Hippocampal formation (tissue), 2 donors: ENCODE data around the gene DPM2.
A peak's percentile ranks its signal among the peaks of the same experiment; 100 is the strongest.

Experiments used
- DNase-seq, 2 donors: peaks; one replicate each; lab custom pipeline; 2025; lab: John Stamatoyannopoulos, UW

DPM2 gene

DNA sequence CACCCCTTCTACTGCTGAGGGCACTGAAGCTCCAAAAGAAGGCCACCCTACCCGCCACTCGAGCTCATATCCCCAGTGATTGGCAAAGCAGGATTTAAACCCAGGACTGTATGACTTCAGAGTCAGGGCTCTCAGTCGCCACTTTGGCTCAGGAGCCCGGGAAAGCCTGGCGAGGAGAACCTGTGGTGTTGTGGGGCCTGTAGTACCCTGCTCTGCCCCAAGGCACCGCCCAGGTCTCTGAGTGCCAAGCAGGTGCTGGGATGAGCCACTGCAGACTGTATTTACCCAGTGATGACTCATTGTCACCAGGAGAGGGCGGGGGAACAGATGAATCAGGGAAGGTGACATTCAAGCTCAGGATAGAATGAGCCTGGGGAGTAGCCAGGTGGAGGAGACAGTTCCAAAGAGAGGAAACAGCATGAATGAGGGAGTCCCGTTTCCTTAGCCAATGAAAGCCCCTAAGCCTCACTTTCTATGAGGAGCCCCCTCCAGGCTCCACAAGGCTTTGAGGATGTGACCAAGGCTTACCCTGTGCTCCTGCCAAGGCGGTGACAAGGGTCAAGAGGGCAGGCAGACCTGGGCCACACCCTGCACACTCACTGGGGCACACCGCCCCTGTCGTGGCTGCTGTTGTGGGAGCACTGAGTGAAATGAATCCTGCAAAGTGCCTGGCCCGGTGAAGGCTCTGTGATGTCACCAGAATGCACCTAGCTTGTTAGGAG lies 17.8 kb upstream of the DPM2 start:
- peak in 1 of 2 donors; percentile 53 for DNase-seq

DNA sequence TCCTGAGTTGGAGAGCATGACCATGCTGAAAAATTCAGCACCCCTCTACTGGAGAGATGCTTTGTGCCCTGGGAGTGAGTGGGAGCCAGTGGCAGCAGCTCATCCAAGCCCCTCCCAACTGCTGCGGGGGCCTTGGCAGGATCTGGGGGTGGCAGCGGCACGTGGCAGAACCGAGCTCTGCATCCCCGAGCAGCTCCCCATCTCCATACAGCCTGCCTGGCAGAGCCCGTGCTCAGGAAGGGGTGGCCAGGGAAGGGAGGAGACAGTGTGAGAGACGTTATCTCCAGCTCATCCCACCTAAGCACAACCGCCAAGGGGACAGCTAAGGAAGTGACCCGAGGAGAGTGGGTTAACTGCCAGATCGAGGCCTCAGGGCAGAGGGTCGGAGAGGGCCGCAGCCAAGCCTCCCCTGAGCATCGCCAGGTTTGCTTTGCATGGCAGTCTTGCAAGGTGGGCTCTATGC lies 17.2 kb upstream of the DPM2 start:
- DNase-seq: peak; percentile 59 to 71

DNA sequence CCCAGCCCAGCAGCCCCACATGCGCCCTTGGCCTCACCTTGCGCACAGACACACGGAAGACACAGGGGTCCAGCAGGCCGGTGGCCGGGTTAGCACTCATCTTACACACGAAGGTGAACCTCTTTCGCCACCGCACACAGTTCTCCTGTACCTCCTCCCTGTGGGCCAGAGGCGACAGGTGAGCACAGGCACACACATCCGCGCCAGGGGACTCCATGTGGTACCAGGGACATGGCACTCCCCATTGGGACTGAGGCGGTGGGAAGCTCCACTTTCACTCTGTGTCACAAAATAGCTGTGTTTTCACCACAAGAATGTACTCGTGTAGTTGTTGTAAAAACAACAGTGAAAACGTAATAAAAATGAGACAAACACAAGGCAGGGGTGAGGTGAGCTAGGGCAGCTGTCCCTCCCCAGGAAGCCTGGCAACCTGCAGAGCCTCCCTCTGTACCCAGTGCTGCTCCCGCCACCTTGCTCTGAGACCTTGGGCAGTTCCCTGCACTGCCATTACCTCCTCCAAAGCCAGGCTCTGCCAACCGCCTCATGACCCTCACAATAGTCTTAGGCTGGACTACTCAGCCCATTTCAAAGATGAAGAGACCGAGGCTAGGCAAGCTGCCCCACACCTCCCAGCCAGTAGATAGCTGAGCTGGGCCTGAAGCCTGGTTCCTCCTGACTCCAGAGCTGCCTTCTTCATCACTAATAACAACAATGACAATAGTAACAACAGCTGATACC lies 16.3 kb upstream of the DPM2 start:
- DNase-seq: no peak

DNA sequence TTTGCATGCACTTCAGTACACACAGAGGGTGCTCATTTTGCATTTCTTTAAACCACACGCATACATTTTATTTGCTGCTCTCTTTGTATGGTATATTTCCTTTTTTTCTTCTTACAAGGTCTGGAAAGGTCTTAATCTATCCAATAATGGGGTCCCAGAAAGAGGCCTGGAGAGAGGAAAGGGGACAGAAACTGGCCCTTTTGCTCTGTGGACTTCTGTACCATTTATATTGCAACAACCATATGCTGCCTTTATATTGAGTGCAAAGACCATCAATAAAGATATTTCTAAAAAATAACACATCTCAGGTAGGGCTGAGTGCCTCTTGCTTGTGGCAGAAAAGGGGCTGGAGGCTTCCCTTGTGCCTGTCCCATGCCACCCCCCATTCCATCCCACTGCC lies 15.5 kb upstream of the DPM2 start:
- no peak for DNase-seq

DNA sequence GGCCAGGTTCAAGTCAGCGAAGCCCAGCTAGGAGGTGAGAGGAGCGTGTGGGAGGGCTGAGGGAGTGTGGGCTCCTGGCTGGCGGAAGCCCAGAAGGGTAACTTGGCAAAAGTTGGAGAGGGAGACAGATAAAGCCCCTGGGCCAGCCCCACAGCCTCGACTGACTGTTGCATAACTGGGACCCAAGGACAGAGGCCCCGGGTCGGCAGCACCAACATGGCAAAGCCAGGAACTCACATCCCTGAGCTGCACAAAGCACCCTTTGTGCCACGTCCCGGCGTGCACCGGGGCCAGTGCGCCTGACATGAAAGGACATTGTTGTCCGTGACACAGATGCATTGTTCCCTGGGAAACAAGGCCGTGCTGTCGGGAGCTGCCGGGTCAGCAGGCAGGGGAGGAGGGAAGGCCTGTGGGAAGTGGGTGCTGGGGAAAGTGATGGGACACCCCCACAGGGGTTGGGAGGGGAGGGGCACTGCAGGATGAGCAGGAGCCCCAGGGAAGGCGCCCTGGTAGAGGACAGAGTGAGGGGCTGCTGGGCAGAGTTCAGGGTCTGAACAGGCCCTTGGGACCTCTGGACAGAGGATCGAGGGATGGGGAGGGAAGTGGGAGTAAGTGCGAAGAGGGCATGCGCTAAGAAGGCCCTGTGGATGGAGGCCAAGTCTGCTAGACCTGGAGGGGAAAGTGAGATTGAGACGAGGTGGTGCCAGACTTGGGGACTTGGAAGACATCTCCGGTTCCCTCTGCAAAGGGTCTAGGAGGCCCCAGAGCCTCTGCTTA lies 13.0 kb upstream of the DPM2 start:
- DNase-seq: peak; percentile 93 to 98

DNA sequence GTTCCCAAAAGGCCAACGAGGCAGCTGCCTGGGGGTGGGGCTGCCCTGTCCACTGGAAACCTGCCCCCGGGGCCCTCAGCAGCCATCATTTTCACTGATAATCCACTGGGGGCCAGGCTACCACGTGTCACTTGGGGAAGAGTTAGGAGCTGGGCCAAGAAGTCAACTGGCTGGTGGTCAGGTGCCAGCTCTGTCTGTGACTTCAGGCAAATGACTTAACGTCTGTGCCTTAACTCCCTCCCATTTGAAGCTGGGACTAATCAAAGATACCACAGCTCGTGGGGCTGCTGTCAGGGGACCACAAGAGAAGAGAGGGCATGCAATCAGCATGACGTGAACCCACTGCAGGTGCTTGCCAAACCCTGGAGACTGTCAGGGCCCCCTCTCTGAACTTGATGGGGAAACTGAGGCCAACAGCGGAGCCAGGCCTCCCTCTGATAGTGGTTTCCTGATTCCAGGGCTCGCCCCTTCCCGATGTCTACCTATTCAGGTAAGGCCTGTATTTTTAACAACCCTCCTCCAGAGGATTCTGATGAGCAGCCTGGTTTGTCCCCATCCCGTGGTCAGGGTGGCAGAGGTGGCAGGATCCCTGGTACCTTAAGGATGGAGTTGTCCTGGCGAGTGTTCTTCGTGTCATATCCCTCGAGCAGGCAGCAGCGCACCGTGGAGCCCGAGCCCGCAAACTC lies 12.3 kb upstream of the DPM2 start:
- peak in 1 of 2 donors; percentile 77 for DNase-seq

DNA sequence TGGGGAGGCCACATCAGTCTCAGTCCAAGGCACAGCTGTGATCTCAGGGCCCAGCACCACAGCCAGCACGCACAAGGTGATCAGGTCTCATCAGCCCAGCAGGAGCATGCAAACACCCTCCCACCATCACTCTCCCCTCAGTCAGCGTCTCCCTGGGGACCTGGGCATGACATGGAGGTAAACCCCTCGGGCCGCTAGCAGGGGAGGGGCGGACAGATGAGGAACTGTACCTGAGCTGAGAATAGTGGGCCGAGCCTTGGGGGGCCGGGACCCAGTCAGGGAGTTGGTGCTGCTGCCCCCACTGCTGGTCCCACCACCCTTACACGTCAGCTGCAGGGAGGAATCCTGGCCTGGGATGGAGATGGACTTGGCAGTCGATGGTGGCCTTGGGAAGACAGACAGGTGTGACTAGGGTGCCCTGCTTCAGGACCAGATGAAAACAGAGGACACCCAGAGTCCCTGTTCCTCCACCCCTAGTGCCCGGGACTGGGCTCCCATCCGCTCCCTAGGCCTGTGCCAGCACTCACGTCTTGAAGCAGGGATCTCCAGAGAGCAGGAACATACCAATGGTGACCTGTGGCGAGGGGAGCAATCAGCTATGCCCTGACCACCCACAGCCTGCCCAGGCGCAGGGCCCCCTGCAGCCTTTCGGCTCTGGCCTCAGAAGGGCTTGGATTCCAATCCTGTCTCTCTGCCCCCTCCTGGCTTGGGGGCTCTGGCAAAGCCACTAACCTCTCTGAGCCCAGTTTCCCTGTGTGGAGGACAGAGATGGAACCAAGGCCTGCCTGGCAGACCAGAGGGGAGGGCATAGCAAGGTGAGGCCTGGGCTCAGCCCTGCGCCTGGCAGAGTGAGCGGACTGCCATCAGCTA lies 10.4 kb upstream of the DPM2 start:
- DNase-seq: no peak

DNA sequence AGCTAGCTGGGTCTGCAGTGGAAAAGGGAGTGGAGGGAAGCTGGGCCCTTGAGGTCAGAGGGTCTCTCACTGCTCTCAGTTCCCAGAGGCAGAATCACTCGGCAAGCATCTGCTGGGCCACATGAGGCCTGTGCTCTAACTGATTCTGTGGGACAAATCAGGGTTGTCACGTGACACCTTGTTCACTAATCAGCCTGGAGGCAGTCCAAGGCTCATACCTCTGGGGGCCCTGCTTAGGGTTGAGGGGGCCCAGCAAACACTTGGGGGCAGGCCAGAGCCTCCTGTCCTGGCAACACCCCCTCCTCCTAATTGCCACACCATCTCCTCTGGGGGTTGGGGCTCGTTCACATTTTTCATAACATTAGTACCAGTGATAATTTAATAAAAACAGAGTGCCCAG lies 9.1 kb upstream of the DPM2 start:
- no peak for DNase-seq

DNA sequence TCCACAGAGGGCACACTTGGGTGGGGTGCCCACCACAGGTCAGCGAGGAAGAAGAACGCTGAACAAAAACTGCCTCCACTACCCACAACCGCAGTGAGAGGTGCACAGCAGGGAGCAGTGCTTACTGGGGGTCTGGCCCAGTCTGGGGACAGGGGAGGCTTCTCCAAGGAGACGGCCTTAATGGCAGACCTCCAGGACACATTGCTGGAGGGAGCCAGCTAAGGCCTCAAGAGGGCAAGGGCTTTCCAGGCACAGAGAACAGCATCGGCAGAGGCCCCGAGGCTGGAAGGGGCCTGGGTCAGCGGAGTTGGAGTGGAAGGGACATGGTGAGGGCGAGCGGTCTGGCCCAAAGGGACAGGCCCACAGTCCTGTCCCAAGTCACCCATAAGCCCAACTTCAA lies 8.3 kb upstream of the DPM2 start:
- no peak for DNase-seq

DNA sequence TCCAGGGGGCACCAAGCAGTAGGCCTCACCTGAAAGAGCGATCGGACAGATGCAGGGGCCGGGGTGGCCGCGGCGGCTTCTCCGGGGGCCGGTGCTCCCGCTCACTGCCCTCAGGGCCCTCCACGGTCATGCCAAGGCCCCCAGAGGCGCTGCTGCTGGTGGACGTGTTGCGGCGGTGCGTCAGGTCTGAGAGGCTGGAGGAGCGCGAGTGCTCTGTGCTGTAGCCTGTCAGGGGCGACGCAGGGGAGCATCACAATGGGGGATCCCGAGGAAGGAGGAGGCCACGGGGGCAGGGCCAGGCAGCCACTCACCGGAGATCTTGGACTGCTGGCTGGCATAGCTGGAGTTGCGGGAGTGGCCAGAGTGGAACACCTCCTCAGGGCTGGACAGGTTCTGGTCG lies 7.7 kb upstream of the DPM2 start:
- DNase-seq: no peak

DNA sequence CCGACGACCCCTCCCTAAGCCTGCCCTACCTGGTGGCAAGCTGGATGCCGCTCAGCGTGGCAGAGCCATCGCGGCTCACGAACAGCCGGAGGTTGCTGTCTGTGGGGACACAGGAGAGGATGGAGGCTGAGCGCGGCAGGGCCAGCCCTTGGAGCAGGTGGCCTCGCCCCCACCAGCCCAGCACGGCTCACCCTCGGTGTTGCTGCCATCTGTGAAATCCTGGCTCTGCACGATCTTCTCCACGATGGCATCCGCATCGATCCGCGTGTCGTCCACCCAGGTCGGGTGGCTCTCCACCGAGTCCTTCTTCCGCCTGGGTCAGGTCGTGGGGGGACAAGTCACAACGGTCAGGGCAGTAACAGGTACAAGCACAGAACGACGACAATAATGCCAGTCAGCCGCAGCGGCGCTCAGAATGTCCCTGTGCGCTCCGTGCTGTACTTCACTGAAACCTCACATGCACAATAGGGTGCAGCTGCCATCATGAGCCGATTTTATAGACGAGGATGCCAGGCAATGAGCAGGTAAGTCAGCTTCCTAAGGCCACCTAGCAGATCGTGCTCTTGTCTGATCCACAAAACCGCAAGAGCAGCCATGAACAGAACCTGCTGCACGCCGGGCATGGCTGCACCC lies 7.0 kb upstream of the DPM2 start:
- DNase-seq: no peak

DNA sequence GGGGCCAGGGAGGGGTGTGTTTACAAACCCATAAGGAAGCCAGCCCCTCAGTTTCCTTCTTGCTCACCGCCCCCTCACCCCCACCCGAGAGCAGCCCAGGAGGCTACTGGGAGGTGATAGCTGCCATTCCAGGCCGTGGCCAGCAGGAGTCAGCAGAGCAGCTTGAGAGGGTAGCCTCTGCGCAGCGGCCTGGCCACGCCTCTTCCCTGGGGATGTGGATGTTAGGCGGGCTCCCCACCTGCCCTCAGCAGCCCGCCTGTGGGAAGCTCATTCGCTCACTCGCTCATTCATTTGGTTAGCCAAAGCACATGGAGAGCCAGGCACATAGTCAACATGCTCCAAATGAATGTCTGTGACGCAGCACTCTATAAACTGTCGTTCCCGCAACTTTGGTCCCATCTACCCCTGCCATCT lies 6.1 kb upstream of the DPM2 start:
- peak; percentile 77 to 83 for DNase-seq

DNA sequence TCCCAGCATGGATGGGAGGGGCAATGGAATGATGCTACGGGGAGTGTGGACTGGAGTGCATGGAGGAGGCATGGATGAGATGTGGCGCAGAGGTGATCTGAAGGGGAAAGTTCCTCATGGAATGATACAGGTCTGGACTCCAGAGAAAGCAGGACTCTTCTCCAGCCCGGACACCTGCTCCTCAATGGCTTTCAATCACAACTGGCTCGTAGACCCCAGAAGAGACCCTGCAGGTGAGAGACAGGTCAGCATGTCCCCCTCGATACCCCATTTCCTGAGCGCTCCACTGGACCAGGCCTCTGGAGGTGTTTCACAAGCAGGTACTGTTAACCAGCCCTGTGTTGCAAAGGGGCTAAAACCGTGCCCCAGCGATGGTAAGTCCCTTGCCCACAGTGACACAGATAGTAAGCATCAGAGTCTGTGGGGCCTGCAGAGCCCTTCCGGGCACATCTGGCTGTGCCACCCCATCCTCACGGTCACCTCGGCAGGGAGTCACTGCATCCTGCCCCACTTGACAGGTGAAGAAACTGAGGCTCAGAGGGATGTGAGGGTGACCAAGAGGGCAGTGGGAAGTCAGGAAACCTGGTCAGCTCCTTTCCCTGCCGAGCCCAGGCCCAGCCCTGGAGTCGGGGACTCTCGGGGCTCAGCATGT lies 5.5 kb upstream of the DPM2 start:
- no peak for DNase-seq

DNA sequence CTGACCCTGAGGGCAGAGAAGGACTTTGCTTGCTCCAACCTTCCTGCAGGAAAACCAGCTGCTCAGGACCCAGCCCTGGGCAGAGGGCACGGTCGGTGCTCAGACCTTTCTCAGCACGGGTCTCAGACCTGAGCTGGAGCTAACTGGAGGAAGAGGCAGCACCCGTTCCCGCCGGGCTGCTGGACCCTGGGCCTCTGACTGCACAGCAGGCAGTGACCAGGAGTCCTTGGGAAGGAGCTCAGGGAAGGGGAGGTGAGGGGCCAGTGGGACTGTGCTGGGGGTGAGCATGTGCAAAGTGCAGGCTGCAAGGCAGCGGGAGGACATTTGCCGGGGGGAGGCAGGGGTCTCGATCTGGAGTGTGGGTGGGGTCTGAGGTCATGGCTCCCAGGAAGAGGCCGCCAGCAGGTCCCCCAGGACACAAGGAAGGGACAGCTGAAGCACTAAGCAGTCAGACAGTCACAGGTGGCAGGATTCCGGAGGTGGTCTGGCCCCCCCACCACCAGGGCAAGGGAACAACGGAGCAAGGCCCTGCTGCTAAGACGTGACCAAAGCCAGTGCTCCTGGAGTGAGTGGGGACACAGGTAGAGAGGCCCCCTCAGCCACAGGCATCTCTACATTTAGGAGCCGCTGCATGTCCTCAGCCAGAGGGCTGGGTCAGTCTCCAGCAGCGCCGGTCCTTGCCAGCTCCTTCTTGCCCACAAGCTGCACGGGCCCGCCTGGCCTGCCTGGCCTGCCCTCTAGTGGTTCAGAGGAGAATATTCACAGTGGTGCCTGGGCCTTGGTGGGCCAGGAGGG lies 4.8 kb upstream of the DPM2 start:
- DNase-seq: peak; percentile 52 to 62

DNA sequence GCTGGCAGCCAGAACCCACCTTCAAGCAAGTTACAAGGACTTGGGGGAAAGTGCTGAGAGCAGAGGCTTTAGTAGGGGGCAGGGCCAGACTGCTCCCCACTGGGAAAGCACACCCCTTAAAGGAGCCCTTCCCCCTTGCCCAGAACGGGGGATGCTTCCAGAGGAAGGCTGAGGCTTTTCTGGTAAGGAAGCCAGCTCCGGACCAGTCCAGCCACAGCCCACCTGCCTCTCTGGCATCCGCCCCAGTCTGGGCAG lies 4.2 kb upstream of the DPM2 start:
- DNase-seq: no peak

DNA sequence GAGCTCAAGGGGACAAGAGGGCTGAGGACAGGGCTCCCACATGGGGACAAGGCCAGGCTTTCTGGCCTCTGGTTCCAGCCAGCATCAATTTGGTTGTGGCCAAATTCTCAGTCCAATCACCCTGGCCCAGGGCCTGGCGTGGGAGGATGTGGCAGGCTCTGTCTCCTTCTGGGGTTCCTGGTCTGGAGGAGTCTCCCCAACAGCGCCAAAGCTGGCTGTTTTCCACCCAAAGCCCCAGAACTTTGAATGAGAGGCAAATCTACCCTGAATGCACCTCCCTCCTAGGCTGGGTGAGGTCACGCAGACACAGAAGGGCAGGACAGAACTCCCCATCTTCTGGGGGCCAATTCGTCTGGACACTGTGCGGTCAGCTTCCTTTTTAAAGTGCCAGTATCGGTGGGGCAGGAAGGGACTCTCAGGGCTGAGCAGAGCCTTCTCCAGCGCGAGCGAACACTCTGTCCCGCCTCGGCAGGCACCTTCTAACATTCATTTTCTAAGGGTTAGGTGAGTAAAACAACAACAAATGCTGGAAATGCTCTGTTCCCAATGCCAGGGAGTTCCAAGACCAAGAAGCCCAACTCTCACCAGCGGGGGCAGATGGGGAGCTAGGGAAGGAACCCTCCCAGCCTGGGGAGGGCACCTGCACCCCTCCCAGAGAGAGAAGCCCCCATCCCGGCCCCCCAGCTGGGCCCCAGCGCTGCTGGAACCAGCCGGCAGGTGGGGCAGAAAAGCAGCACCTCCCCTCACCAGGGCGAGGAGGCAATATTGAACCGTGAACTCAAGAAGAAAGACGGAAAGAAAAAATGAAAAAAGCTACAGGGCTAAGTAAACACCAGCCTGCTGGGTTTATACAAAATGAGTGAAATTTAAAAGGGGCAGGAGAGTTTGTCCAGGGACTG lies 3.7 kb upstream of the DPM2 start:
- no peak for DNase-seq

DNA sequence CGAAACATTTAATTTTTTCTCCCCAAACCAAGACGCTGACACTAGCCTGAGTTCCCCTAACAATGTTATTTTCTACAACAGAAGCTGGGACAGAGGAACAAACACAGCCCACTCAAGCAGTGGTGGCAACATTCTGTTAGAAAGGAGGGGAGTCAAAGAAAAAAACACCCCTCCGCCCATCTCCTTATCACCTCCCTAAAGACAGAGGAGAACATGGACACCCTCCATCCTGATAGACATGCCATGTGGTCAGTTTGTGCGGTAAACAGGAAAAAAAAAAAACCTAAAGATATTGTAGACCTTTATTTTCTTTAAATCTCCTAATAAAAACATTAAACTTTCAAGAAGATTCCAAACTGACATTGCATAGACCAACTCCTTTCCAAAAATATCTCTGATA lies 2.9 kb upstream of the DPM2 start:
- DNase-seq: no peak

DNA sequence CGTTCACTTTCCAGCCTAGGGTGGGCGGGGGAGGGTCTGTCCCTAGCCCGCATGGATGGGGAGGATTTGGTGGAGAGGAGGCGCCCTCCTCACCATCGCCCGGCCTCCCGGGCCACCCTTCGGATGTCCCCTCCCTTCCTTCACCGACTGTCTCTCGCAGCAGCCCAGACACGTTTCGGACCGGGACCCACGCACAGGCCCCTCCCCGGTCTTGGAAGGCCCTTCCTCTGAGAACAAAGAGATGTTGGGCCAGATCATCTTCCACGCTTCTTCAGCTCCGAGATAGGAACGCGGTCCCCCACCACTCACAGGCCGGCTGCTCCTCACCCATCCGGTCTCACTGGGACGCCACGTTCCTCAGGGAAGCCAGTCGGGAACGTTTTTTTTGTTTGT lies 640 bp upstream of the DPM2 start:
- no peak for DNase-seq

DNA sequence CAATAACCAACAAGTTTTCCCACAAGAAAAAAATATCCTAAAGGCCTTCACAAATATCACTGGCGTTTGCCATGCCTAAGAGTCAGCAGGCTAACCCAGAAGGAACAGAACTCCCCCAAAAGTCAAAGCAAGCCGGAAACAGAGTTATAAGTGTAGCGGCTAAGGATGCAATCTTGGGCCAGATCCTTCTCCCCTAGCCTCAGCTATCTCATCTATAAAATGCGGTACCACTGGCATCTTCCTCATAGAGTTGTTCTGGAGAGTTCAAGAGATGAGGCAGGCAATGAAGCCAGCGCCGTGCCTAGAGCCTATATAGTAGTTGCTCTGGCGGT lies 632 bp downstream of the DPM2 start:
- DNase-seq: no peak
